Erythroblast (primary cell): ENCODE data around the gene TADA2A.

ENCODE experiments used
- DNase-seq, 2 experiments: peaks; one replicate each; lab custom pipeline; 2025; lab: John Stamatoyannopoulos, UW
- GATA1 ChIP-seq: IDR thresholded peaks from 2 replicates; pipeline ENCODE4 v1.6.1; 2011; ENCODE audit warnings: low read depth, mild to moderate bottlenecking, control low read depth, low read length, moderate library complexity
- POLR2A ChIP-seq: IDR thresholded peaks from 2 replicates; pipeline ENCODE4 v1.6.1; 2011; ENCODE audit warnings: mild to moderate bottlenecking, low read length

TADA2A gene

GRCh38 chr17:37406635-37407461, at the start of gene TADA2A, which contains the start of gene ACACA:
TSS of gene TADA2A (plus strand) at chr17:37406886. CDS start at chr17:37411366, 4,480 bp downstream.
TSS of gene ACACA (minus strand) at chr17:37406836. CDS start at chr17:37406299, 537 bp downstream.
- DNase-seq: peak; percentile 89 to 91
- peak; percentile 82 for TF ChIP-seq POLR2A
- no peak for TF ChIP-seq GATA1

- DNase-seq: peak; percentile 60 to 63
- TF ChIP-seq GATA1 (no peak), POLR2A (no peak)
Observed at GRCh38 chr17:37358098-37358829, 48.4 kb upstream of the TADA2A start.

GRCh38 chr17:37358830-37359681, 47.6 kb upstream of the TADA2A start:
- peak; percentile 96 to 97 for DNase-seq
- TF ChIP-seq POLR2A (peak; percentile 80), GATA1 (no peak)

- TF ChIP-seq GATA1: no peak
- no peak for TF ChIP-seq POLR2A
- DNase-seq: no peak
Observed at GRCh38 chr17:37359682-37360188, 47.0 kb upstream of the TADA2A start.

- DNase-seq: no peak
- no peak for TF ChIP-seq POLR2A
- TF ChIP-seq GATA1: no peak
Observed at GRCh38 chr17:37360632-37361031, 46.1 kb upstream of the TADA2A start.

GRCh38 chr17:37361543-37361942, 45.1 kb upstream of the TADA2A start:
- TF ChIP-seq GATA1: no peak
- no peak for TF ChIP-seq POLR2A
- no peak for DNase-seq

GRCh38 chr17:37365589-37365988, 41.1 kb upstream of the TADA2A start:
- TF ChIP-seq POLR2A (no peak), GATA1 (no peak)
- DNase-seq: no peak

- TF ChIP-seq POLR2A: no peak
- TF ChIP-seq GATA1: no peak
- DNase-seq: no peak
Observed at GRCh38 chr17:37368577-37368976, 38.1 kb upstream of the TADA2A start.

GRCh38 chr17:37373530-37374159, 33.0 kb upstream of the TADA2A start:
- peak; percentile 78 to 87 for DNase-seq

GRCh38 chr17:37375706-37376105, 31.0 kb upstream of the TADA2A start, which contains the start of gene C17orf78:
TSS of gene C17orf78 (plus strand) at chr17:37375985. CDS start at chr17:37376093, 108 bp downstream.
- no peak for TF ChIP-seq POLR2A
- TF ChIP-seq GATA1: no peak
- no peak for DNase-seq

More at GRCh38 chr17:37373530-37374159, 33.0 kb upstream of the TADA2A start:
- TF ChIP-seq GATA1 (no peak), POLR2A (no peak)

- DNase-seq: no peak
- TF ChIP-seq GATA1 (no peak), POLR2A (no peak)
Observed at GRCh38 chr17:37382056-37382455, 24.6 kb upstream of the TADA2A start.

GRCh38 chr17:37384560-37385149, 22.0 kb upstream of the TADA2A start:
- no peak for TF ChIP-seq POLR2A
- no peak for TF ChIP-seq GATA1
- no peak for DNase-seq

- DNase-seq: no peak
- TF ChIP-seq POLR2A (no peak), GATA1 (no peak)
Observed at GRCh38 chr17:37385474-37385990, 21.2 kb upstream of the TADA2A start.
